ENCODE results near the gene IL20RA. TPM values are rescaled to one million over a fixed set of nuclear protein-coding genes. Genes with fewer than 3 reads are reported as not detected.

Gene IL20RA
- polyA plus RNA-seq, 4 donors = 0.81 to 3.0 (median 1.4) TPM

DNA sequence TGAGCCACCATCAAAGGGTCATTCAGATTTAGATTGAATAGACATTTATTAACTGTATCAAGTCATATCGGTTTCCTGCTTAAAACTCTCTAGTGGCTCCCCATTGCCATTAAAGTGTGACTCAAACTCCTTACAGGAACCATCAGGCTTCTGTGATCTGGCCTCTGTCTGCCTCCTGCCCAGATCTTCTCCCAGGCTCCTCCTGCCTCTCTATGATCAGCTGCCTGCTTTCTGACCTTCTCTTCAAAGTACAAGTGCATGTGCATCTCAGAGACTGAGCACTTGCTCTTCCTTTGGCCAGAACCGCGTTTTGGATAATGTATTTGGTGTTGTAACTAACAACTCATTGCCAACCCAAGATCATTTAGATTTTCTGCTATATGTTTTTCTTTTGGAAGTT lies 52.7 kb downstream of the IL20RA start:
- 55 to 57% (median 56%) methylated on average over 3 of the region's 3 CpGs for WGBS, 3 donors
- no peak for DNase-seq
- Histone ChIP-seq H3K4me3 (ENCODE audit: low read depth in 1 of 3, low read length in 3 of 3) (no peak overlapping the region), H3K27ac (ENCODE audit: low read depth in 1 of 3, low read length in 2 of 3) (no peak overlapping the region), H3K9me3 (ENCODE audit: control insufficient read depth in 2 of 2, insufficient read depth in 1 of 2, low read depth in 1 of 2, low read length in 1 of 2) (no peaks in the 10 kb centered on the region), H3K27me3 (ENCODE audit: control insufficient read depth in 3 of 3, insufficient read depth in 3 of 3, low read length in 3 of 3) (peaks cover 0 to 14% (median 9%) of the 10 kb centered on the region in 3 donors), H3K36me3 (ENCODE audit: control insufficient read depth in 3 of 3, insufficient read depth in 2 of 3, low read depth in 1 of 3, low read length in 3 of 3) (no peaks in the 10 kb centered on the region), H3K4me1 (ENCODE audit: control insufficient read depth in 3 of 3, insufficient read depth in 2 of 3, low read depth in 1 of 3, low read length in 2 of 3) (peaks cover 0 to 4% (median 0%) of the 10 kb centered on the region in 3 donors)
- FAIRE-seq = no peak

DNA sequence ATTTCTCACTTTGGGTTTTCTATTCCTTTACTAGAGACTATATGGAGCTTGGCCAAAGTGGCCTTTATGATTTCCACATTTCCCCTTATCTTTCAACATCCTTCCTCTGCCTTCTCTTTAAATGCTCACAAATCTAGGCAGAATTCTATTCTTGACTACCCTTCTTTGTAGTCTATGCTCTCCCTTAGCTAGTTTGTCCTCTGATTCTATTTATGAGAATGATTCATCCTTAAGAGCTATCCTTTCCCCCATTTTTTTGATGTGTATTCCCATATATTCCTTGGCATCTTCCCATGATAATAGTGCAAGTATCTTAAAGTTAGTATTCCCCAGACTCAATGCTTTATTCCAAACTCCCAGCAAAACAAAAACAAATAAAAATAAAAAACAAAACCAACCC lies 53.1 kb downstream of the IL20RA start:
- Histone ChIP-seq H3K27ac (ENCODE audit: low read depth in 1 of 3, low read length in 2 of 3) (no peak overlapping the region), H3K9me3 (ENCODE audit: control insufficient read depth in 2 of 2, insufficient read depth in 1 of 2, low read depth in 1 of 2, low read length in 1 of 2) (no peaks in the 10 kb centered on the region), H3K36me3 (ENCODE audit: control insufficient read depth in 3 of 3, insufficient read depth in 2 of 3, low read depth in 1 of 3, low read length in 3 of 3) (no peaks in the 10 kb centered on the region), H3K27me3 (ENCODE audit: control insufficient read depth in 3 of 3, insufficient read depth in 3 of 3, low read length in 3 of 3) (peaks cover 0 to 14% (median 9%) of the 10 kb centered on the region in 3 donors), H3K4me3 (ENCODE audit: low read depth in 1 of 3, low read length in 3 of 3) (no peak overlapping the region), H3K4me1 (ENCODE audit: control insufficient read depth in 3 of 3, insufficient read depth in 2 of 3, low read depth in 1 of 3, low read length in 2 of 3) (peaks cover 0 to 4% (median 0%) of the 10 kb centered on the region in 3 donors)
- FAIRE-seq (no peak), DNase-seq (no peak)

DNA sequence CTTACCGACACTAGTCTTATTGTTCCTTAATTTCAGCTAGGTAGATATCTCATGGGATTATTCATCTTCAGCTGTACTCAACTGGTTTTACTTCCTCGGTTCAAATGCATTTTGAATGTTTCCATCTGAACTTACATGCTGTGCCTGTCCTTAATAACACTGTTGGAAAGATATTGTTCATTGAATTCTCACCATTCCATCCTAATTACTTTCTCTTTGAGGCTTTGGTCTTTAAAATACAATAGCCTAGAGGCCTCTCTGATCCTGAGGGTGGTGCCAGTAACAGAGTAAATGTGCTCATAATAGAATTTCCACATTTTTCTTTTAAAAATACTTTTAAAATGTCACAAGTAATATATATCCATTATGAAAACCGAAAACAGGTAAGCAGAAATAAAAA lies 54.0 kb downstream of the IL20RA start:
- Histone ChIP-seq H3K36me3 (ENCODE audit: control insufficient read depth in 3 of 3, insufficient read depth in 2 of 3, low read depth in 1 of 3, low read length in 3 of 3) (no peaks in the 10 kb centered on the region), H3K4me1 (ENCODE audit: control insufficient read depth in 3 of 3, insufficient read depth in 2 of 3, low read depth in 1 of 3, low read length in 2 of 3) (peaks cover 0 to 4% (median 0%) of the 10 kb centered on the region in 3 donors), H3K27ac (ENCODE audit: low read depth in 1 of 3, low read length in 2 of 3) (no peak overlapping the region), H3K27me3 (ENCODE audit: control insufficient read depth in 3 of 3, insufficient read depth in 3 of 3, low read length in 3 of 3) (peaks cover 0 to 14% (median 9%) of the 10 kb centered on the region in 3 donors), H3K4me3 (ENCODE audit: low read depth in 1 of 3, low read length in 3 of 3) (no peak overlapping the region), H3K9me3 (ENCODE audit: control insufficient read depth in 2 of 2, insufficient read depth in 1 of 2, low read depth in 1 of 2, low read length in 1 of 2) (no peaks in the 10 kb centered on the region)
- WGBS, 3 donors = 79 to 82% (median 80%) methylated on average over 3 of the region's 3 CpGs
- DNase-seq = no peak
- no peak for FAIRE-seq

DNA sequence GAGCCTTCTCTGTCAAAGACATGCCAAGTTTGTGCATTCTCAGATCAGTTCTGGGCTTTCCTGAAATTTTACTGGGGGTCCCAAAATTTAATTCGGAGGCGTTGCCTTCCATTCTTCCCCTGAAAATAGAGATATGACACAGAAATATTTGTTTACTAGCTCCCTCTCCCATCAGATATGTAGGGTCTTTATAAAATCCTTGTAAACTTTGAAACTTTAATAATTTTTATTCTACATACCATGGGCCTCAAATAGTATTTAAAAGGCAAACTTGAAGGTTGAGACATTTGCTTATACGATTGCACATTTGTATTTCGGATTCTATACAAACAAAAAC lies 54.6 kb downstream of the IL20RA start:
- no peaks in the 10 kb centered on the region for H3K9me3 ChIP-seq (ENCODE audit: control insufficient read depth in 2 of 2, insufficient read depth in 1 of 2, low read depth in 1 of 2, low read length in 1 of 2)
- DNase-seq (no peak), FAIRE-seq (no peak)
- 36 to 50% (median 42%) methylated on average over 4 of the region's 4 CpGs for WGBS, 3 donors
- H3K27me3 ChIP-seq (ENCODE audit: control insufficient read depth in 3 of 3, insufficient read depth in 3 of 3, low read length in 3 of 3) = peaks cover 0 to 14% (median 9%) of the 10 kb centered on the region in 3 donors
- peak overlapping the region in 2 of 3 donors; percentile 2 to 52 for H3K4me3 ChIP-seq (ENCODE audit: low read depth in 1 of 3, low read length in 3 of 3)
- H3K27ac ChIP-seq (ENCODE audit: low read depth in 1 of 3, low read length in 2 of 3) = no peak overlapping the region
- no peaks in the 10 kb centered on the region for H3K36me3 ChIP-seq (ENCODE audit: control insufficient read depth in 3 of 3, insufficient read depth in 2 of 3, low read depth in 1 of 3, low read length in 3 of 3)
- peaks cover 0 to 4% (median 0%) of the 10 kb centered on the region in 3 donors for H3K4me1 ChIP-seq (ENCODE audit: control insufficient read depth in 3 of 3, insufficient read depth in 2 of 3, low read depth in 1 of 3, low read length in 2 of 3)

DNA sequence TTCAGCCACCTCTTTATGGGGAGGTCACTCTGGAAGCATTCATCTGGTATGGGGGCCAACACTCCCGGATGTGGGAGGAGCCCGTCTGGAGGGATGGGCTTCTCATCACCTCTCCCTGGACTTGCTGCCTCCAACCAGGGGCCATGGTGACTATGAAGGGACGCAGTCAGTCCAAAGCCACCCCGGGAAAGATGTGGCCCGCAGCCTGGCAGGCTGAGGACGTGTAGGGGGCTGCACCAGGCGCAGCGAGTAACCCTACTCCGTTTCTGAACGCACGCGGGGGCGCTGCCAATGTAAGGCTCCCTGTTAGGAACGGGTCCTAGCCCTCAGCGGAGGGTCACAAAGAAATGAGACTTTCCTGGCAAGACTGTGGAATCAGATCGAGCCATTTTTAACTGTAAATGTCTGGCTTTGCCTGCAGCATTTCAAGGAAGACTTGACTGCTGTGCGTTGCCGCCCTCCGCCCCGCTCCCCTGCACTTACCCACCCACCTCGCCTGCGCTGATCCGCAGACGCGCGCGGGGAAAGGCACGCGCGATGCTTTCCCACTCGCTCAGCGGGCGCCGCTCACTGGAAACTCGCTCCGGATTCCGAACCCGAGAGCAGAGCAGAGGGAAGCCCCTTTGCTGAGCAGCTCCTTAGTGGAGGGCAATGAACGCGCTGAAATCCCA lies 55.1 kb downstream of the IL20RA start:
- Histone ChIP-seq H3K4me1 (ENCODE audit: control insufficient read depth in 3 of 3, insufficient read depth in 2 of 3, low read depth in 1 of 3, low read length in 2 of 3) (peaks cover 0 to 4% (median 0%) of the 10 kb centered on the region in 3 donors), H3K27ac (ENCODE audit: low read depth in 1 of 3, low read length in 2 of 3) (no peak overlapping the region), H3K9me3 (ENCODE audit: control insufficient read depth in 2 of 2, insufficient read depth in 1 of 2, low read depth in 1 of 2, low read length in 1 of 2) (no peaks in the 10 kb centered on the region), H3K4me3 (ENCODE audit: low read depth in 1 of 3, low read length in 3 of 3) (peak overlapping the region in 2 of 3 donors; percentile 2 to 52), H3K36me3 (ENCODE audit: control insufficient read depth in 3 of 3, insufficient read depth in 2 of 3, low read depth in 1 of 3, low read length in 3 of 3) (no peaks in the 10 kb centered on the region), H3K27me3 (ENCODE audit: control insufficient read depth in 3 of 3, insufficient read depth in 3 of 3, low read length in 3 of 3) (peaks cover 0 to 14% (median 9%) of the 10 kb centered on the region in 3 donors)
- FAIRE-seq (no peak), DNase-seq (peak; percentile 5 to 44)
- WGBS, 3 donors = 1 to 3% (median 2%) methylated on average over 40 of the region's 40 CpGs

DNA sequence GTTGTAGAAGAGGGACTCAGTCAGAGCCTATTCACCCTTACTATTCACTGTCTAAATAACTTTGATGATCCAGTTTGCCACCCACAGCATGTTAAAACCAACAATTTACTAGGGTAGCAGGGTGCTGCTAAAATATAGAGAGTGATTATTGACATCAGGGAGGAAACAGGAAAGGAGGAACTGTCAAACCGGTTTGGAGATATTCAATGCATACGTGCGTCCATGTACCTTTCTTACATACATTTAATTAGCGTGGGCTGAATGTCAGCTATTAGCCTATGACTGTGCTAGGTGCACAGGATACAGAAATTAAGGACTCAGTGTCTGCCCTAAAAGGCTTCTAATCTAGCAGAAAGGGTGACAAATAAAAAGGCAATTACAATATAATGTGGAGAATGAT lies 57.2 kb downstream of the IL20RA start:
- no peaks in the 10 kb centered on the region for H3K9me3 ChIP-seq (ENCODE audit: control insufficient read depth in 2 of 2, insufficient read depth in 1 of 2, low read depth in 1 of 2, low read length in 1 of 2)
- 58 to 73% (median 66%) methylated on average over 4 of the region's 4 CpGs for whole genome bisulfite sequencing, 3 donors
- FAIRE-seq = no peak

DNA sequence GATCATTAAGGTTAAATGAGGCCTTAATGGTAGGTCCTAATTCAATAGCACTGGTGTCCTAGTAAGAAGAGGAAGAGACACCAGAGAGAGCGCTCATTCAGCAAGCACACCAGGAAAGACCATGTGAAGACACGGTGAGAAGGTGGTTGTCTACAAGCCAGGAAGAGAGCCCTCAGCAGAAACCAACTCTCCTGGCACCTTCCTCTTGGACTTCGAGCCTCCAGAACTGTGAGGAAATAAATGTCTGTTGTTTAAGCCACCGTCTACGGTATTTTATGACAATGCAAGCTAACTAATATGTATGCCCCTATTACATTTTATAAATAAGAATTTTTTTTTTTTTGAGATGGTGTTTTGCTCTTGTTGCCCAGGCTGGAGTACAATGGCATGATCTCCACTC lies 59.3 kb downstream of the IL20RA start:
- H3K9me3 ChIP-seq (ENCODE audit: control insufficient read depth in 2 of 2, insufficient read depth in 1 of 2, low read depth in 1 of 2, low read length in 1 of 2) = no peaks in the 10 kb centered on the region
- peak in 1 of 2 donors; percentile 39 for DNase-seq
- peaks cover 0 to 4% (median 0%) of the 10 kb centered on the region in 3 donors for H3K4me1 ChIP-seq (ENCODE audit: control insufficient read depth in 3 of 3, insufficient read depth in 2 of 3, low read depth in 1 of 3, low read length in 2 of 3)
- no peak for FAIRE-seq
- H3K27ac ChIP-seq (ENCODE audit: low read depth in 1 of 3, low read length in 2 of 3) = no peak overlapping the region
- H3K4me3 ChIP-seq (ENCODE audit: low read depth in 1 of 3, low read length in 3 of 3) = no peak overlapping the region
- WGBS, 3 donors = 32 to 70% (median 55%) methylated on average over 5 of the region's 5 CpGs
- peaks cover 0 to 14% (median 6%) of the 10 kb centered on the region in 3 donors for H3K27me3 ChIP-seq (ENCODE audit: control insufficient read depth in 3 of 3, insufficient read depth in 3 of 3, low read length in 3 of 3)
- H3K36me3 ChIP-seq (ENCODE audit: control insufficient read depth in 3 of 3, insufficient read depth in 2 of 3, low read depth in 1 of 3, low read length in 3 of 3) = no peaks in the 10 kb centered on the region

More for the DNA sequence above, 57.2 kb downstream of the IL20RA start:
- Histone ChIP-seq H3K27me3 (ENCODE audit: control insufficient read depth in 3 of 3, insufficient read depth in 3 of 3, low read length in 3 of 3) (peaks cover 0 to 14% (median 9%) of the 10 kb centered on the region in 3 donors), H3K4me3 (ENCODE audit: low read depth in 1 of 3, low read length in 3 of 3) (no peak overlapping the region), H3K4me1 (ENCODE audit: control insufficient read depth in 3 of 3, insufficient read depth in 2 of 3, low read depth in 1 of 3, low read length in 2 of 3) (peaks cover 0 to 4% (median 0%) of the 10 kb centered on the region in 3 donors), H3K36me3 (ENCODE audit: control insufficient read depth in 3 of 3, insufficient read depth in 2 of 3, low read depth in 1 of 3, low read length in 3 of 3) (no peaks in the 10 kb centered on the region), H3K27ac (ENCODE audit: low read depth in 1 of 3, low read length in 2 of 3) (no peak overlapping the region)
- DNase-seq = no peak

DNA sequence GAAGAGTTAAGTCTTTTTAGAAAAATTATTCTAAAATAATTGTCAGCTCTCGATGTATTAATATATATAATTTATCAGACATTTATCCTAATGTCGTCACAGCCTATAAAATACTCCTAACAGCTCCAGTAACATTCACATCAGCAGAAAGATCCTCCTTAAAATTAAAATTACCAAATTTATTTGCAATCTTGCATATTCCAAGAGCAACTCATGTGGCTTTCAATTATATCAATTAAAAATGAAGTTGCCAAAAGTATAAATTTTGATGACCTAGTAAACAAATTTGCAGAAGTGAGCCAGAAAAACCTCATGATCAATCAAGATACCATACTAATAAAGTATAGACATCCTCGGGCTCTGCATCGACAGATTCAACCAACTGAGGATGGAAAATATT lies 60.2 kb downstream of the IL20RA start:
- H3K4me3 ChIP-seq (ENCODE audit: low read depth in 1 of 3, low read length in 3 of 3) = no peak overlapping the region
- FAIRE-seq = no peak
- 93 to 95% (median 95%) methylated on average over 4 of the region's 4 CpGs for WGBS, 3 donors

DNA sequence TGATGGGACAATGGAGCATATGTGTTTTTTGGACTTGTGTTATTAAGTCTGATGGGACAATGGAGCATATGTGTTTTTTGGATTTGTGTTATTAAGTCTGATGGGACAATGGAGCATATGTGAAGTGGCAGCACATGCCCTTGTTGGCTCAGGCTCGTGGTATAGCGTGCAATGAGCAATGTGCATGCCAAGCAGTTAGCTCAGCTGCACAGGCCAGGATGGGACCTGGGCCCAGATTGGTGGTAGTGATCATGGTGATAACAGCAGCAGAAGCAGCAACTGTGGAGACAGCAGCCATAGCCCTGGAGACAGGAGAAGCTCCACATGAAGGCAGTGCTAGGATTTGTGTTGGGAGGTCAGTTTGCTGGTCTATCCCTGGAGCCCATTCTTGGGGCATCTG lies 61.1 kb downstream of the IL20RA start:
- FAIRE-seq (no peak), DNase-seq (no peak)
- Histone ChIP-seq H3K4me3 (ENCODE audit: low read depth in 1 of 3, low read length in 3 of 3) (no peak overlapping the region), H3K27ac (ENCODE audit: low read depth in 1 of 3, low read length in 2 of 3) (no peak overlapping the region), H3K36me3 (ENCODE audit: control insufficient read depth in 3 of 3, insufficient read depth in 2 of 3, low read depth in 1 of 3, low read length in 3 of 3) (no peaks in the 10 kb centered on the region), H3K4me1 (ENCODE audit: control insufficient read depth in 3 of 3, insufficient read depth in 2 of 3, low read depth in 1 of 3, low read length in 2 of 3) (no peaks in the 10 kb centered on the region), H3K9me3 (ENCODE audit: control insufficient read depth in 2 of 2, insufficient read depth in 1 of 2, low read depth in 1 of 2, low read length in 1 of 2) (no peaks in the 10 kb centered on the region), H3K27me3 (ENCODE audit: control insufficient read depth in 3 of 3, insufficient read depth in 3 of 3, low read length in 3 of 3) (peaks cover 0 to 7% (median 0%) of the 10 kb centered on the region in 3 donors)
- 69 to 84% (median 73%) methylated on average over 2 of the region's 2 CpGs for WGBS, 3 donors

More for the DNA sequence above, 60.2 kb downstream of the IL20RA start:
- DNase-seq = no peak
- Histone ChIP-seq H3K27ac (ENCODE audit: low read depth in 1 of 3, low read length in 2 of 3) (no peak overlapping the region), H3K9me3 (ENCODE audit: control insufficient read depth in 2 of 2, insufficient read depth in 1 of 2, low read depth in 1 of 2, low read length in 1 of 2) (no peaks in the 10 kb centered on the region), H3K4me1 (ENCODE audit: control insufficient read depth in 3 of 3, insufficient read depth in 2 of 3, low read depth in 1 of 3, low read length in 2 of 3) (no peaks in the 10 kb centered on the region), H3K36me3 (ENCODE audit: control insufficient read depth in 3 of 3, insufficient read depth in 2 of 3, low read depth in 1 of 3, low read length in 3 of 3) (no peaks in the 10 kb centered on the region), H3K27me3 (ENCODE audit: control insufficient read depth in 3 of 3, insufficient read depth in 3 of 3, low read length in 3 of 3) (peaks cover 0 to 9% (median under 1%) of the 10 kb centered on the region in 3 donors)
